Calu3 (cell line): ENCODE results near the gene TCF4. TPM values are rescaled to one million over a fixed set of nuclear protein-coding genes. Genes with fewer than 3 reads are reported as not detected.

Experiments
- BruUV-seq: library from RNA; stranded (reverse); fragments of 400-500 nt; replicated peaks from 2 replicates; lab custom pipeline; 2021; lab: Mats Ljungman, UMichigan
- CTCF ChIA-PET: fragments of 300-600 bp; sonication (Branson Sonifier 250); formaldehyde crosslinking; loops from one replicate; lab custom pipeline; 2022; ENCODE audit warnings: antibody characterized with exemption; lab: Charles Lee
- DNase-seq: peaks from one replicate; pipeline ENCODE4 v3.0.0; 2022
- H3K27ac Mint-ChIP-seq: one replicate; pipeline ENCODE4 v1.8.0; 2022; ENCODE audit warnings: mixed read lengths; ENCODE audit not compliant: unreplicated experiment
- H3K27me3 Mint-ChIP-seq: one replicate; pipeline ENCODE4 v1.8.0; 2022; ENCODE audit warnings: mixed read lengths; ENCODE audit not compliant: unreplicated experiment
- H3K36me3 Mint-ChIP-seq: one replicate; pipeline ENCODE4 v1.8.0; 2022; ENCODE audit warnings: mild to moderate bottlenecking, moderate library complexity, mixed read lengths; ENCODE audit not compliant: insufficient read depth, unreplicated experiment
- H3K4me1 Mint-ChIP-seq: one replicate; pipeline ENCODE4 v1.8.0; 2022; ENCODE audit warnings: mild to moderate bottlenecking, low read depth, mixed read lengths; ENCODE audit not compliant: unreplicated experiment
- H3K4me3 Mint-ChIP-seq: one replicate; pipeline ENCODE4 v1.8.0; 2022; ENCODE audit warnings: mild to moderate bottlenecking, low read depth, moderate library complexity, mixed read lengths; ENCODE audit not compliant: unreplicated experiment
- H3K9me3 Mint-ChIP-seq: one replicate; pipeline ENCODE4 v1.8.0; 2022; ENCODE audit warnings: low read depth, mixed read lengths; ENCODE audit not compliant: unreplicated experiment
- intact Hi-C: fragments of 100-400 bp; cut with micrococcal nuclease; formaldehyde crosslinking; loops from one replicate; pipeline ENCODE4 v1.10.0; 2022; ENCODE audit not compliant: unreplicated experiment
- total RNA-seq: library from RNA; stranded (reverse); gene quantifications from 2 replicates; pipeline ENCODE4 v1.2.3, GENCODE V29; 2022
- TF ChIP-seq, protein P1 (sequence below): fragments of 200-600 bp; IDR thresholded peaks from one replicate; pipeline ENCODE4 v1.8.0; 2022; ENCODE audit warnings: antibody characterized with exemption; ENCODE audit not compliant: unreplicated experiment

TCF4 gene
- total RNA-seq, 1 experiment from 2014 or later, result 0.21 TPM

DNA sequence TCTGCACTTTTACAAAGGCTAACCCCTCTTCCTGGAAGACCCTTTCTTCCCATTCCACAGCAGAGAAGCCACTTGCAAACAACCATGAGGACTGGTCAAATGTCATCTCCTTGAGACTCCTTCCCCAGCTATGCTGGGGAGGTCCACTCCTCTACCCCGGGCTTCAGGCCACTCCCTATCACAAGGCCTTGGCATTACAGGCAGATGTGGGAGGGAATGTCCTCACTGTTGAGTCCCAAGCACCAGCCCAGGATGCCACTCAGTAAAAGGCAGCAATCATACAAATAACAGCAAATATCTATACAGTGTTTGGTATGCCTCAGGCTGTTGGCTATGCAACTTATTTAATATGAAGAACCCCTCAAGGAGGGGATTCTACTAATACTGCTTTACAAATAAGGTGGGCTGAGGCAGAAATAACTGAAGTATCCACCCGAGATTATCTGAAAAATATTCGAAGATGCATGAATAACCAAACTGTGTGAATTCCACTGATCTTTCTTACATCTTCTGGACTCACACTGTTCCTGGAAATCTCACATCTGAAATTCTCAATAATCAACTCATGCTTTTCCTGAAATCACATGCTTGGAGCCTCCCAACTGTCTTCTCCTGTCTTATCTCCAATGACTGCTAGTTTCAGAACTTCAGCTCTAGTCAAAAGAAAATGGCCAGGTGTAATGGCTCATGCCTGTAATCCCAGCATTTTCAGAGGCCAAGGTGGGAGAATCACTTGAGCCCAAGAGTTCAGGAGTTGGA lies 226.3 kb downstream of the TCF4 start:
- peaks cover 16% of the 10 kb centered on the region for H3K27me3 Mint-ChIP-seq
- CTCF ChIA-PET, result interaction anchor here (0.7 kb wide), 1 partner anchor 61 kb away, joined by 3 read pairs; no protein-coding TSS in a partner anchor
- no TSS peak for BruUV-seq
- TF ChIP-seq, protein P1, sequence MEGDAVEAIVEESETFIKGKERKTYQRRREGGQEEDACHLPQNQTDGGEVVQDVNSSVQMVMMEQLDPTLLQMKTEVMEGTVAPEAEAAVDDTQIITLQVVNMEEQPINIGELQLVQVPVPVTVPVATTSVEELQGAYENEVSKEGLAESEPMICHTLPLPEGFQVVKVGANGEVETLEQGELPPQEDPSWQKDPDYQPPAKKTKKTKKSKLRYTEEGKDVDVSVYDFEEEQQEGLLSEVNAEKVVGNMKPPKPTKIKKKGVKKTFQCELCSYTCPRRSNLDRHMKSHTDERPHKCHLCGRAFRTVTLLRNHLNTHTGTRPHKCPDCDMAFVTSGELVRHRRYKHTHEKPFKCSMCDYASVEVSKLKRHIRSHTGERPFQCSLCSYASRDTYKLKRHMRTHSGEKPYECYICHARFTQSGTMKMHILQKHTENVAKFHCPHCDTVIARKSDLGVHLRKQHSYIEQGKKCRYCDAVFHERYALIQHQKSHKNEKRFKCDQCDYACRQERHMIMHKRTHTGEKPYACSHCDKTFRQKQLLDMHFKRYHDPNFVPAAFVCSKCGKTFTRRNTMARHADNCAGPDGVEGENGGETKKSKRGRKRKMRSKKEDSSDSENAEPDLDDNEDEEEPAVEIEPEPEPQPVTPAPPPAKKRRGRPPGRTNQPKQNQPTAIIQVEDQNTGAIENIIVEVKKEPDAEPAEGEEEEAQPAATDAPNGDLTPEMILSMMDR, result no peak
- H3K36me3 Mint-ChIP-seq, result no peaks in the 10 kb centered on the region
- no peak overlapping the region for H3K4me3 Mint-ChIP-seq
- DNase-seq, result no peak
- no peak overlapping the region for H3K27ac Mint-ChIP-seq
- no peaks in the 10 kb centered on the region for H3K9me3 Mint-ChIP-seq
- intact Hi-C loops, result no loop called here
- H3K4me1 Mint-ChIP-seq, result no peaks in the 10 kb centered on the region

GRCh38 chr18:55360061-55360460 lies 227.9 kb downstream of the TCF4 start:
- no peak for DNase-seq
- CTCF ChIA-PET, result no interaction called here
- H3K4me3 Mint-ChIP-seq, result no peak overlapping the region
- no TSS peak for BruUV-seq
- H3K36me3 Mint-ChIP-seq, result no peaks in the 10 kb centered on the region
- TF ChIP-seq, protein P1, result no peak
- no peaks in the 10 kb centered on the region for H3K4me1 Mint-ChIP-seq
- no peaks in the 10 kb centered on the region for H3K9me3 Mint-ChIP-seq
- H3K27ac Mint-ChIP-seq, result no peak overlapping the region
- intact Hi-C loops, result no loop called here
- peaks cover 16% of the 10 kb centered on the region for H3K27me3 Mint-ChIP-seq

DNA sequence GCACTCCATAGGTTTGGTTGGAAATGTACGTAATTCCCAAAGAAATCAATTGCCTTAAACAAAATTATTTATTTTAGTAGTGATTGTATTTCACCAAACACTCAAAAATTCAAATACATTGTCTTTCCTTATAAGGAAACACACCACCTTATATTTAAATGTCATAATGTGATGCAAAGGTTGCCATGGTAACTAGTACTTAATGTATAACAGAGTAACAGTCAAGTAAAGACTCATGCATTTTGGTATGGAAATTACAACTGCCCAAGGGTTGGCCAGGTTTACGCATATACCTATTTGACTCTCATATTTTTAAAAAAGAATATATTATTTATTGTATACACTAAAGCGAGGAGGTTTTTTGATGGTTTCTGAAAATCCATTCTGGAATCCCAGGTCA lies 231.2 kb downstream of the TCF4 start:
- Mint-ChIP-seq H3K9me3 (no peaks in the 10 kb centered on the region), H3K27ac (no peak overlapping the region), H3K27me3 (peaks cover 13% of the 10 kb centered on the region), H3K4me1 (no peaks in the 10 kb centered on the region), H3K36me3 (no peaks in the 10 kb centered on the region), H3K4me3 (no peak overlapping the region)
- intact Hi-C loops, result no loop called here
- CTCF ChIA-PET, result no interaction called here
- no TSS peak for BruUV-seq
- TF ChIP-seq, protein P1, result no peak
- DNase-seq, result no peak

- no TSS peak for BruUV-seq
- Mint-ChIP-seq H3K4me3 (no peak overlapping the region), H3K9me3 (no peaks in the 10 kb centered on the region), H3K4me1 (no peaks in the 10 kb centered on the region), H3K27me3 (no peaks in the 10 kb centered on the region), H3K36me3 (no peaks in the 10 kb centered on the region), H3K27ac (no peak overlapping the region)
- CTCF ChIA-PET, result interaction anchor here (1.5 kb wide), 1 partner anchor 12 kb away, joined by 5 read pairs; no protein-coding TSS in a partner anchor
- intact Hi-C loops, result no loop called here
- DNase-seq, result no peak
- TF ChIP-seq, protein P1, result no peak
Observed at GRCh38 chr18:55355223-55355622, 232.8 kb downstream of the TCF4 start.
